Transverse colon (tissue), 4 donors: ENCODE measurements around the gene KCNN3. TPM values are rescaled to one million over a fixed set of nuclear protein-coding genes. Genes with fewer than 3 reads are reported as not detected.

Experiments used
- DNase-seq: peaks from one replicate; pipeline ENCODE4 v3.0.0-alpha.2; 2019
- H3K27ac ChIP-seq, 4 donors: fragments of 200-600 bp; sonication (generic); 2 replicates each; pipeline ENCODE4 v1.5.1; 2016 to 2018; ENCODE audit warnings: inconsistent platforms in 4 of 4
- H3K27me3 ChIP-seq: fragments of 200-600 bp; sonication (generic); 2 replicates; pipeline ENCODE4 v1.5.1; 2017; ENCODE audit warnings: inconsistent platforms
- H3K36me3 ChIP-seq, 4 donors: fragments of 200-600 bp; sonication (generic); 2 replicates each; pipeline ENCODE4 v1.5.1; 2017 to 2019; ENCODE audit warnings: inconsistent platforms in 4 of 4
- H3K4me1 ChIP-seq, 4 donors: fragments of 200-600 bp; sonication (generic); 2 replicates each; pipeline ENCODE4 v1.5.1; 2017 to 2020; ENCODE audit warnings: inconsistent platforms in 4 of 4
- H3K4me3 ChIP-seq, 4 donors: fragments of 200-600 bp; sonication (generic); 1 replicate in 1 of 4; 2 replicates in 3 of 4; pipeline versions ENCODE4 v1.5.1 to v1.6.1; 2017 to 2019; ENCODE audit warnings: inconsistent platforms in 4 of 4
- H3K9me3 ChIP-seq, 2 donors: fragments of 200-600 bp; sonication (generic); 2 replicates each; pipeline ENCODE4 v1.5.1; 2017 to 2019; ENCODE audit warnings: inconsistent platforms in 2 of 2
- CTCF ChIP-seq, 5 experiments: fragments of 200-600 bp in 3 of 5; fragments of 450-650 bp in 2 of 5; sonication (generic) in 3 of 5; IDR thresholded peaks; 1 replicate in 2 of 5; 2 replicates in 3 of 5; pipeline ENCODE4 v1.5.1; 2016 to 2017; ENCODE audit warnings: antibody characterized with exemption in 5 of 5, inconsistent platforms in 3 of 5, mild to moderate bottlenecking in 2 of 5, moderate library complexity in 1 of 5
- EP300 ChIP-seq: sonication (generic); formaldehyde crosslinking; IDR thresholded peaks from one replicate; pipeline ENCODE4 v1.6.1; 2017; ENCODE audit warnings: antibody characterized with exemption, low read depth
- POLR2A ChIP-seq: fragments of 450-650 bp; IDR thresholded peaks from one replicate; pipeline ENCODE4 v1.6.1; 2016; ENCODE audit warnings: antibody characterized with exemption, mild to moderate bottlenecking, moderate library complexity
- POLR2AphosphoS5 ChIP-seq, 3 donors: sonication (generic); formaldehyde crosslinking; IDR thresholded peaks; one replicate each; pipeline ENCODE4 v1.6.1; 2016; ENCODE audit warnings: antibody characterized with exemption in 3 of 3
- WGBS, 2 donors: methylation state at CpG; one replicate each; pipeline ENCODE4 v1.1.5; 2018; ENCODE audit warnings: low coverage in 1 of 2; 5-methylcytosine and 5-hydroxymethylcytosine counted together
- in situ Hi-C, 4 donors: fragments of 200-750 bp; cut with MboI; loops; one replicate each; pipeline versions ENCODE4 v1.15.0 to v1.15.1; 2017; ENCODE audit warnings: low sequenced_read_pairs in 3 of 4, low pct_ligation_motif_present in 1 of 4, low pct_unique_long_range_greater_than_20kb in 1 of 4
- intact Hi-C: fragments of 100-400 bp; cut with DNase I; formaldehyde crosslinking; loops from one replicate; pipeline ENCODE4 v1.15.1; 2023; ENCODE audit warnings: low total_unique reads
- total RNA-seq, 4 donors: library from RNA; depleted of rRNA; stranded (reverse); fragments of >200 nt; gene quantifications; one replicate each; pipeline ENCODE4 v1.1.0, GENCODE V29; 2016

KCNN3 gene
- total RNA-seq, 4 donors from 2014 or later, result 2.3 to 5.0 (median 3.5) TPM

- Histone ChIP-seq H3K27me3 (peaks cover 50% of the 10 kb centered on the region), H3K27ac (no peak overlapping the region), H3K4me1 (no peaks in the 10 kb centered on the region), H3K36me3 (no peaks in the 10 kb centered on the region), H3K9me3 (no peaks in the 10 kb centered on the region), H3K4me3 (no peak overlapping the region)
- TF ChIP-seq CTCF (IDR thresholded peaks at IDR 0.05) (peak in 3 of 5 experiments; percentile 9 to 20 (median 13)), POLR2A (no peak)
- no peak for DNase-seq
- intact Hi-C loops (loop anchor here (10.0 kb wide), 2 partner anchors 201 to 711 kb away; partner anchors contain the start of gene CHRNB2), in situ Hi-C loops (loop anchor here in 1 of 4 donors (10.0 kb wide), 1 partner anchor 201 kb away; the partner anchor contains the start of gene CHRNB2)
- 25 to 52% methylated on average over 3 of the region's 3 CpGs for WGBS, 2 donors
Observed at GRCh38 chr1:154765970-154766369, 104.1 kb downstream of the KCNN3 start.

- no peak for DNase-seq
- intact Hi-C loops (loop anchor here (10.0 kb wide), 2 partner anchors 200 to 710 kb away; partner anchors contain the start of gene CHRNB2), in situ Hi-C loops (loop anchor here in 1 of 4 donors (10.0 kb wide), 1 partner anchor 200 kb away; the partner anchor contains the start of gene CHRNB2)
- TF ChIP-seq POLR2A (no peak), POLR2AphosphoS5 (IDR thresholded peaks at IDR 0.05) (no peak), CTCF (IDR thresholded peaks at IDR 0.05) (no peak), EP300 (no peak)
- Histone ChIP-seq H3K9me3 (no peaks in the 10 kb centered on the region), H3K27ac (no peak overlapping the region), H3K4me1 (peaks cover 0 to 11% (median 9%) of the 10 kb centered on the region in 4 donors), H3K27me3 (peaks cover 62% of the 10 kb centered on the region), H3K4me3 (no peak overlapping the region), H3K36me3 (no peaks in the 10 kb centered on the region)
- WGBS, 2 donors, result 74% methylated on average over 3 of the region's 3 CpGs; no CpG with 5 or more reads in 1 of the 2 donors
Observed at GRCh38 chr1:154764773-154765172, 105.3 kb downstream of the KCNN3 start.

- no peak for DNase-seq
- Histone ChIP-seq H3K27ac (no peak overlapping the region), H3K4me3 (no peak overlapping the region), H3K4me1 (peaks cover 0 to 14% (median 9%) of the 10 kb centered on the region in 4 donors), H3K9me3 (no peaks in the 10 kb centered on the region), H3K36me3 (no peaks in the 10 kb centered on the region), H3K27me3 (peaks cover 66% of the 10 kb centered on the region)
- 100% methylated on average over 1 of the region's 1 CpG; no CpG with 5 or more reads in 1 of the 2 donors for WGBS, 2 donors
- TF ChIP-seq POLR2A (no peak), CTCF (IDR thresholded peaks at IDR 0.05) (no peak), EP300 (no peak), POLR2AphosphoS5 (IDR thresholded peaks at IDR 0.05) (no peak)
- intact Hi-C loops, result loop anchor here (10.0 kb wide), 2 partner anchors 199 to 709 kb away; partner anchors contain the start of gene CHRNB2
- in situ Hi-C loops, result loop anchor here in 1 of 4 donors (10.0 kb wide), 1 partner anchor 199 kb away; the partner anchor contains the start of gene CHRNB2
Observed at GRCh38 chr1:154764181-154764580, 105.9 kb downstream of the KCNN3 start.

GRCh38 chr1:154760469-154760933 lies 109.6 kb downstream of the KCNN3 start:
- peak overlapping the region in 3 of 4 donors; percentile 17 to 52 (median 31) for H3K4me3 ChIP-seq
- peaks cover 64% of the 10 kb centered on the region for H3K27me3 ChIP-seq
- WGBS, 2 donors, result 6% methylated on average over 10 of the region's 54 CpGs; no CpG with 5 or more reads in 1 of the 2 donors
- in situ Hi-C loops (loop anchor here in 1 of 4 donors (10.0 kb wide), 1 partner anchor 196 kb away; the partner anchor contains the start of gene CHRNB2), intact Hi-C loops (loop anchor here (10.0 kb wide), 2 partner anchors 196 to 706 kb away; partner anchors contain the start of gene CHRNB2)
- H3K27ac ChIP-seq, result no peak overlapping the region
- DNase-seq, result peak; percentile 79
- TF ChIP-seq POLR2AphosphoS5 (IDR thresholded peaks at IDR 0.05), result no peak
- peak; percentile 61 to 84 (median 78) for TF ChIP-seq CTCF (IDR thresholded peaks at IDR 0.05)
- H3K9me3 ChIP-seq, result no peaks in the 10 kb centered on the region
- H3K36me3 ChIP-seq, result no peaks in the 10 kb centered on the region
- H3K4me1 ChIP-seq, result peaks cover 0 to 14% (median 9%) of the 10 kb centered on the region in 4 donors
